Suprapubic skin (tissue), 4 donors: ENCODE data around the gene DIO3. TPM values are rescaled to one million over a fixed set of nuclear protein-coding genes. Genes with fewer than 3 reads are reported as not detected.

Source experiments
- DNase-seq, 2 donors: peaks; one replicate each; pipeline ENCODE4 v3.0.0-alpha.2; 2019; ENCODE audit warnings: low spot score in 2 of 2
- H3K27ac ChIP-seq: fragments of 200-600 bp; sonication (generic); one replicate; pipeline ENCODE4 v1.5.1; 2019
- H3K27me3 ChIP-seq: fragments of 200-600 bp; sonication (generic); one replicate; pipeline ENCODE4 v1.5.1; 2019
- H3K36me3 ChIP-seq: fragments of 200-600 bp; sonication (generic); one replicate; pipeline ENCODE4 v1.5.1; 2019
- H3K4me1 ChIP-seq: fragments of 200-600 bp; sonication (generic); one replicate; pipeline ENCODE4 v1.5.1; 2019
- H3K4me3 ChIP-seq: fragments of 200-600 bp; sonication (generic); one replicate; pipeline ENCODE4 v1.5.1; 2019; ENCODE audit warnings: mild to moderate bottlenecking
- H3K9me3 ChIP-seq: fragments of 200-600 bp; sonication (generic); one replicate; pipeline ENCODE4 v1.5.1; 2019
- EP300 ChIP-seq: sonication (generic); formaldehyde crosslinking; IDR thresholded peaks from one replicate; pipeline ENCODE4 v1.6.1; 2017; ENCODE audit warnings: antibody characterized with exemption
- POLR2A ChIP-seq, 2 donors: fragments of 450-650 bp; IDR thresholded peaks; one replicate each; pipeline ENCODE4 v1.6.1; 2017; ENCODE audit warnings: antibody characterized with exemption in 2 of 2, mild to moderate bottlenecking in 2 of 2, moderate library complexity in 2 of 2
- POLR2AphosphoS5 ChIP-seq, 3 donors: sonication (generic); formaldehyde crosslinking; IDR thresholded peaks; one replicate each; pipeline ENCODE4 v1.6.1; 2017; ENCODE audit warnings: antibody characterized with exemption in 3 of 3
- WGBS: methylation state at CpG from one replicate; pipeline ENCODE4 v1.1.5; 2018; 5-methylcytosine and 5-hydroxymethylcytosine counted together
- total RNA-seq, 4 donors: library from RNA; depleted of rRNA; stranded (reverse); fragments of >200 nt; gene quantifications; one replicate each; pipeline ENCODE4 v1.1.0, GENCODE V29; 2016
- TF ChIP-seq, protein P1 (sequence below), 2 donors: fragments of 200-600 bp in 1 of 2; fragments of 450-650 bp in 1 of 2; sonication (generic) in 1 of 2; IDR thresholded peaks; one replicate each; pipeline ENCODE4 v1.5.1; 2016 to 2019; ENCODE audit warnings: antibody characterized with exemption in 2 of 2, mild to moderate bottlenecking in 1 of 2, moderate library complexity in 1 of 2

The DIO3 gene
- total RNA-seq, 4 donors from 2014 or later, result 0.44 to 0.89 (median 0.82) TPM

DNA sequence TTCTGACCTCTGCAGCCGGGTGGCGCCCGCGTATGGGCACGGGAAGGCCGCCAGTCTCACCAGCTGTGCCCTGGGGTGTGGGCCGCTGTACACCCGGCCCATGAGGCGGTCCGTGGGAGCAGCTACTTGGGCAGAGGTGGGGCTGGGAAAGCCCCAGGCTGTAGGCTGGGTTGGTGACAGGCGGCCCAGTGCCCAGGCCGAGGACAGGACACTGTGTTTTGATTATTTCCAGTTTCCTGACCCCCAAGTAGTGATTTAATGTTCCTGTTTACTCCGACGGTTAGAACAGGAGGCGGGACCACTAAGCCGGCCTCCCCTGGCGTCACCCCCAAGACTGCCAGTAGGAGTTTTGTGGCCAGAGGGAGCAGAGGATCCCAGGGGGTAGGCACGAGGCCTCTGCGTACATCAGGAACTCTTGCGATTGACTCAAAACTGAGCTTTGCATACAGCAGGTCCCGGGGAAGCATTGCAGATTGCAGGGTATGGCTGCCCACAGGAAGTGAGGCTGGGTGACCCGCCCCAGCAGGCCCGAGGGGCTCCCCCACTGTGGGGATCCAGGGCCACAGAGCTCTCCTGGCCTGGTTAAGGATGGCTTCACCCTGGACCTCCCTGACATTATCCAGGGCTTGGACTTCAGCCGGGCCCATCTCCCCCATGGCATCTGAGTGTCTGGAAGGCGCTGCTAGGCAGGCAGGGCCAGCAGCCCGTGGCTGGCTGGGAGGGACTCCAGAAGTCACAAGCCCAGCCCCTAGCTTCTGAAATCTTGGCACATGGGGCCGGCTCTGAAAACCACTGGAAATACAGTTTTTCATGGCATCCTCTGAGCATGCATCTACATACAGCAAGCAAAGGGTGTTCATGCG lies 42.5 kb upstream of the DIO3 start:
- H3K36me3 ChIP-seq, result no peaks in the 10 kb centered on the region
- H3K9me3 ChIP-seq, result no peaks in the 10 kb centered on the region
- WGBS, result 42% methylated on average over 14 of the region's 28 CpGs
- H3K4me3 ChIP-seq, result no peak overlapping the region
- H3K4me1 ChIP-seq, result peaks cover 45% of the 10 kb centered on the region
- H3K27ac ChIP-seq, result peak overlapping the region; percentile 82
- H3K27me3 ChIP-seq, result no peaks in the 10 kb centered on the region
- TF ChIP-seq POLR2AphosphoS5 (IDR thresholded peaks at IDR 0.05) (peak in 1 of 3 donors; percentile 4), EP300 (no peak), POLR2A (IDR thresholded peaks at IDR 0.05) (no peak)
- TF ChIP-seq, protein P1, sequence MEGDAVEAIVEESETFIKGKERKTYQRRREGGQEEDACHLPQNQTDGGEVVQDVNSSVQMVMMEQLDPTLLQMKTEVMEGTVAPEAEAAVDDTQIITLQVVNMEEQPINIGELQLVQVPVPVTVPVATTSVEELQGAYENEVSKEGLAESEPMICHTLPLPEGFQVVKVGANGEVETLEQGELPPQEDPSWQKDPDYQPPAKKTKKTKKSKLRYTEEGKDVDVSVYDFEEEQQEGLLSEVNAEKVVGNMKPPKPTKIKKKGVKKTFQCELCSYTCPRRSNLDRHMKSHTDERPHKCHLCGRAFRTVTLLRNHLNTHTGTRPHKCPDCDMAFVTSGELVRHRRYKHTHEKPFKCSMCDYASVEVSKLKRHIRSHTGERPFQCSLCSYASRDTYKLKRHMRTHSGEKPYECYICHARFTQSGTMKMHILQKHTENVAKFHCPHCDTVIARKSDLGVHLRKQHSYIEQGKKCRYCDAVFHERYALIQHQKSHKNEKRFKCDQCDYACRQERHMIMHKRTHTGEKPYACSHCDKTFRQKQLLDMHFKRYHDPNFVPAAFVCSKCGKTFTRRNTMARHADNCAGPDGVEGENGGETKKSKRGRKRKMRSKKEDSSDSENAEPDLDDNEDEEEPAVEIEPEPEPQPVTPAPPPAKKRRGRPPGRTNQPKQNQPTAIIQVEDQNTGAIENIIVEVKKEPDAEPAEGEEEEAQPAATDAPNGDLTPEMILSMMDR (IDR thresholded peaks at IDR 0.05), result no peak
- DNase-seq, result peak; percentile 88 to 89

DNA sequence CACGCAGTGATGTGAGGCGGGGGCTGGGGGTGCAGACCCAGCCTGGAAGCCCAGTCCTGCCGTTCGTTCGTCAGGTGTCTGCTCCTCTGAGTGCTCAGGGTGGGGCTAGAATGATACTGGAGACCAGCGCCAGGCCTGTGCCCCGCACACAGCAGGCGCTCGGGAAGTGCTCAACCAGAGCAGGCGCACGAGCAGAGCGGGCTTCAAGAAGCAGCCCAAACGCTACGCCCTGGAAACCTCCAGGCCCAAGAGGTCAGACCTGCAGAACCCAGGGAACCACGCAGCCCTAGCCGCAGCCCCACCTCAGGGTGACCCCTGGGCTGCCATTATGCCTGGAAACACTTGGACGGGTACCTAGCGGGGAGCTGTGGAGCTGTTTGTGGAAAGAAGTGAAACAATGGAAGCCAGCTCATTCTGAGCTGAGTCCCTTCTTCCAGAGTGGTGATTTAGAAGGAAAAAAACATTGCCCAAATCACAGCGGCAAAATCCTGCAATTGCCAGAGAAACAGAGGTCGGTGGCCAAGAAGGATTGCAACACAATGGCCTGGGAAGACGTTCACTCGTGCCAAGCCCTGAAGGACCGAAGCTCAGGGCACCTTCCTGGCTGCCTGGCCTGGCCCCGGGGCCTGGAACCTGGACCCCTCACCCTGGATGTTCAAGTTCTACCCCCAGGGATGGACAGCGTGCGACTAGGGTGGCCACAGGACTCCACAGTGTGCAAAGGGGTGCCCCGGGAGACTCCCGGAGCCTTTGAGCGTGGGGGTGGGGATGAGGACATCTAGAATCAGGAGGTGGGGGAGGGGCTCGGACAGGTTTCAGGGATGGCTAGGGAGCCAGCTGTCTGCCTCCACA lies 40.4 kb upstream of the DIO3 start:
- DNase-seq, result peak in 1 of 2 donors; percentile 79
- H3K4me1 ChIP-seq, result peaks cover 45% of the 10 kb centered on the region
- WGBS, result 71% methylated on average over 24 of the region's 30 CpGs
- H3K36me3 ChIP-seq, result no peaks in the 10 kb centered on the region
- H3K27me3 ChIP-seq, result peaks cover 5% of the 10 kb centered on the region
- H3K4me3 ChIP-seq, result no peak overlapping the region
- no peaks in the 10 kb centered on the region for H3K9me3 ChIP-seq
- H3K27ac ChIP-seq, result peak overlapping the region; percentile 82
- TF ChIP-seq POLR2AphosphoS5 (IDR thresholded peaks at IDR 0.05) (peak in 1 of 3 donors; percentile 38), EP300 (no peak)
- TF ChIP-seq, protein P1 (IDR thresholded peaks at IDR 0.05), result no peak

DNA sequence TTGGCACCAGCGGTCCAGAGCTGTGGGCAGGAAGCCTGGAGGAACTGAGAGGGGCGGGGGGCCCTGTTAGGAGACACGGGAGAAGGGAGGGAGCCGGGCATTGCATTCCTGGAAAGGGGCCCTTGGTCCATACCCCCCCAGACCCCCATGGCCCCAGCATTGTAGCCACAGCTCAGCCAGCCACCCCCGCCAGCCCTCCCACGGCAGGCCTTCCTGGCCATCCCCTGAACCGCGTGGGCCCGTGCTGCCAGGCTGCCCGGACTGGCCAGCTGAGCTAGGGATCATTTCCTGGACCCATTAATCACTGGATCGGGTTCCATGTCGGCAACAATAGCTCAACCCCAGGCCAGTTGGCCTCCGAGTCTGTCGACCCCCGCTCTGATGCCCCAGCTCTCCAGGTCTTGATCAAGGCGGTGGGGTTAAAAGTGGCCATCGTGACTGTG lies 39.8 kb upstream of the DIO3 start:
- no peak for TF ChIP-seq EP300
- TF ChIP-seq, protein P1 (IDR thresholded peaks at IDR 0.05), result no peak
- TF ChIP-seq POLR2AphosphoS5 (IDR thresholded peaks at IDR 0.05), result no peak
- TF ChIP-seq POLR2A (IDR thresholded peaks at IDR 0.05), result no peak
- no peaks in the 10 kb centered on the region for H3K9me3 ChIP-seq
- H3K36me3 ChIP-seq, result no peaks in the 10 kb centered on the region
- DNase-seq, result no peak
- peaks cover 45% of the 10 kb centered on the region for H3K4me1 ChIP-seq
- 62% methylated on average over 12 of the region's 17 CpGs for WGBS
- no peak overlapping the region for H3K4me3 ChIP-seq
- H3K27me3 ChIP-seq, result peaks cover 5% of the 10 kb centered on the region
- no peak overlapping the region for H3K27ac ChIP-seq

DNA sequence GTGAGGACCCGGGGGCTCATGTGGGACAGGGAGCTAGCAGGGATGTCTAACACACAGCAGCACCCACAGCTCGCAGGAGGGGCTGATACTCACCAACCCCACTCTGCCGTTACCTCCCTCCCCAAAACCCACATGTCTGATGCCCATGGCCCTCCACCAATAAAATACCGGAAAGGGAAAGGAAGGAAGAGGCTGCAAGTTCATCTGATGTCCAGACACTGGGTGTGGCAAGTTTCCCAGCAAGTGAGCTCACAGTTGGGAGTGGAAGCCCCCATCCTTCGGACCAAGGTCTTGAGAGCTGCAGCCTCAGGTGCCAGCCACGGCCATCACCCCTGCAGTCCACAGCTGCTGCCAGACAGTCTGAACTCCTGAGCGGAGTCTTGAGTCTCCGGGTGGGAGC lies 39.3 kb upstream of the DIO3 start:
- Histone ChIP-seq H3K4me3 (no peak overlapping the region), H3K27me3 (peaks cover 5% of the 10 kb centered on the region), H3K4me1 (peaks cover 45% of the 10 kb centered on the region), H3K27ac (no peak overlapping the region), H3K36me3 (no peaks in the 10 kb centered on the region), H3K9me3 (no peaks in the 10 kb centered on the region)
- no peak for DNase-seq
- WGBS, result 84% methylated on average over 4 of the region's 8 CpGs
- TF ChIP-seq POLR2A (IDR thresholded peaks at IDR 0.05) (no peak), POLR2AphosphoS5 (IDR thresholded peaks at IDR 0.05) (no peak), EP300 (no peak)
- TF ChIP-seq, protein P1 (IDR thresholded peaks at IDR 0.05), result no peak
